ENCODE results near the gene C10orf53. TPM values are rescaled to one million over a fixed set of nuclear protein-coding genes. Genes with fewer than 3 reads are reported as not detected.

C10orf53 gene, protein sequence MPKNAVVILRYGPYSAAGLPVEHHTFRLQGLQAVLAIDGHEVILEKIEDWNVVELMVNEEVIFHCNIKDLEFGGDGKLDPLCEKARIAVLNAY
- total RNA-seq (2022; extraction: Qiagen RNA extraction): not detected in 5 replicates

DNA sequence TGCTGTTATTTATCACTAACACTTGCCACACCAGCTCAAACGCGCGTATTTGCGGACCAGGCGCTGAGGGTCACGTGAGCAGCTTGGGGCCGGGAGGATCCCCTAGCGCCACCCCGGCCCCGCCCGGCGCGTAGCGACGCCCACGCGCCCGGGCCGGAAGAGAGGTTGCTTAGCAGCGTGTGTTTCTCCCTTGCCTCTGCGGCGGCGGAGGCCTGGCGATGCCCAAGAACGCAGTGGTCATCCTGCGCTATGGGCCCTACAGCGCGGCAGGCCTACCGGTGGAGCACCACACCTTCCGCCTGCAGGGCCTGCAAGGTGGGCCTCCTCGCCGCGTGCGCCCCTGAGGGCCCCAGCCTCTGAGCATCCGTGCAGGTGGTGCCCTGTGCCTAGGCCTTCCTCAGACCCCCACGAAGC lies at the start of gene C10orf53:
TSS of gene C10orf53 (plus strand) at position 172 of the 414 bp plus-strand sequence. CDS start at position 219, 47 bp downstream.

Other genes starting within 250 kb of the C10orf53 start
- gene ERCC6, start 140.5 kb upstream of the C10orf53 start, total RNA-seq (2022; extraction: Qiagen RNA extraction): 5.2 to 7.1 TPM (median 6.1 TPM) in 5 replicates
- gene SLC18A3, start 69.3 kb upstream of the C10orf53 start, total RNA-seq (2022; extraction: Qiagen RNA extraction): 0.04 to 0.06 TPM in 2 of 5 replicates, not detected in the others
- gene CHAT, start 65.6 kb upstream of the C10orf53 start, total RNA-seq (2022; extraction: Qiagen RNA extraction): not detected in 5 replicates
- 0.41 to 0.60 TPM (median 0.50 TPM) in 5 replicates for gene OGDHL, start 82.7 kb downstream of the C10orf53 start, total RNA-seq (2022; extraction: Qiagen RNA extraction)

Measured in A549 treated with dexamethasone at 1 μM for 4 hours (cell line).